ENCODE measurements around the gene CENPT. TPM values are rescaled to one million over a fixed set of nuclear protein-coding genes. Genes with fewer than 3 reads are reported as not detected.

The CENPT gene
- total and polyA plus RNA-seq, 2 of the 13 experiments (the other 11 are each of a cell fraction or from before 2014, with no cell fraction given), result 40.9 to 43.3 TPM

DNA sequence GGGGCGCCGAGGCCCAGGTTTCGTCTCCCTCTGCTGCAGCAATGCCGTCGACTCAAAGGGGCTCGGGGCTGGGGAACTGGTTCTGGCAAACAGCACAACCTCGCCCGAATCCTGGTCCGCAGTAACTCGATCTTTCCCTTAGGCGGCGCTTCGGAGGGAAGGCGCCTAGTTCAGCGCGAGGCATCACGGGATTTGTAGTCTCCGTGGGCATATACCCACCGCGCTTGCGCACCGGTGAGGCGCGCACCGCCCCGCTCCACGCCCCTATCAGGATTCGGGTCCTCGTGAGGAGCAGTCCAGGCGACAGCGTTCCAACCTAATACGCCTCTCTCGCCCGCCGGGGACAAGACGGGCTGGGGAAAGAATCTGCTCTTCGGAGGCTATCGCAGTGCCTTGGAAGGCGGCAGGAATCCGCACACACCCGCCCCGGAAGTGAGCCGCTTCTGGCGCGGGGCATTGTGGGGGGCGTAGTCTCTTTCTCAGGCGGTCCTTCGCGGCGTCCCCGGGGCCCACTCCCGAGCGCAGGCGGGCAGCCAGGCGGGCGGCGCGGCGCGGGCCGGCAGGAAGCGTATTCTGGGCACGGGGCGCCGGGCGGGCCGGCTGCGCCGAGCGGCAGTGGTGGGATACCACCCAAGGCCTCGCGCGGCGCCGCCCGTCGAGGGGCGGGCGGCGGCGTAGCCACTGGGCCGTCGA lies 5.5 kb downstream of the CENPT start, which contains the start of gene THAP11 (continued):
- TF ChIP-seq, protein P1, sequence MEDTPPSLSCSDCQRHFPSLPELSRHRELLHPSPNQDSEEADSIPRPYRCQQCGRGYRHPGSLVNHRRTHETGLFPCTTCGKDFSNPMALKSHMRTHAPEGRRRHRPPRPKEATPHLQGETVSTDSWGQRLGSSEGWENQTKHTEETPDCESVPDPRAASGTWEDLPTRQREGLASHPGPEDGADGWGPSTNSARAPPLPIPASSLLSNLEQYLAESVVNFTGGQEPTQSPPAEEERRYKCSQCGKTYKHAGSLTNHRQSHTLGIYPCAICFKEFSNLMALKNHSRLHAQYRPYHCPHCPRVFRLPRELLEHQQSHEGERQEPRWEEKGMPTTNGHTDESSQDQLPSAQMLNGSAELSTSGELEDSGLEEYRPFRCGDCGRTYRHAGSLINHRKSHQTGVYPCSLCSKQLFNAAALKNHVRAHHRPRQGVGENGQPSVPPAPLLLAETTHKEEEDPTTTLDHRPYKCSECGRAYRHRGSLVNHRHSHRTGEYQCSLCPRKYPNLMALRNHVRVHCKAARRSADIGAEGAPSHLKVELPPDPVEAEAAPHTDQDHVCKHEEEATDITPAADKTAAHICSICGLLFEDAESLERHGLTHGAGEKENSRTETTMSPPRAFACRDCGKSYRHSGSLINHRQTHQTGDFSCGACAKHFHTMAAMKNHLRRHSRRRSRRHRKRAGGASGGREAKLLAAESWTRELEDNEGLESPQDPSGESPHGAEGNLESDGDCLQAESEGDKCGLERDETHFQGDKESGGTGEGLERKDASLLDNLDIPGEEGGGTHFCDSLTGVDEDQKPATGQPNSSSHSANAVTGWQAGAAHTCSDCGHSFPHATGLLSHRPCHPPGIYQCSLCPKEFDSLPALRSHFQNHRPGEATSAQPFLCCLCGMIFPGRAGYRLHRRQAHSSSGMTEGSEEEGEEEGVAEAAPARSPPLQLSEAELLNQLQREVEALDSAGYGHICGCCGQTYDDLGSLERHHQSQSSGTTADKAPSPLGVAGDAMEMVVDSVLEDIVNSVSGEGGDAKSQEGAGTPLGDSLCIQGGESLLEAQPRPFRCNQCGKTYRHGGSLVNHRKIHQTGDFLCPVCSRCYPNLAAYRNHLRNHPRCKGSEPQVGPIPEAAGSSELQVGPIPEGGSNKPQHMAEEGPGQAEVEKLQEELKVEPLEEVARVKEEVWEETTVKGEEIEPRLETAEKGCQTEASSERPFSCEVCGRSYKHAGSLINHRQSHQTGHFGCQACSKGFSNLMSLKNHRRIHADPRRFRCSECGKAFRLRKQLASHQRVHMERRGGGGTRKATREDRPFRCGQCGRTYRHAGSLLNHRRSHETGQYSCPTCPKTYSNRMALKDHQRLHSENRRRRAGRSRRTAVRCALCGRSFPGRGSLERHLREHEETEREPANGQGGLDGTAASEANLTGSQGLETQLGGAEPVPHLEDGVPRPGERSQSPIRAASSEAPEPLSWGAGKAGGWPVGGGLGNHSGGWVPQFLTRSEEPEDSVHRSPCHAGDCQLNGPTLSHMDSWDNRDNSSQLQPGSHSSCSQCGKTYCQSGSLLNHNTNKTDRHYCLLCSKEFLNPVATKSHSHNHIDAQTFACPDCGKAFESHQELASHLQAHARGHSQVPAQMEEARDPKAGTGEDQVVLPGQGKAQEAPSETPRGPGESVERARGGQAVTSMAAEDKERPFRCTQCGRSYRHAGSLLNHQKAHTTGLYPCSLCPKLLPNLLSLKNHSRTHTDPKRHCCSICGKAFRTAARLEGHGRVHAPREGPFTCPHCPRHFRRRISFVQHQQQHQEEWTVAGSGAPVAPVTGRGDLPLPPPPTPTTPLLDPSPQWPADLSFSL (CRISPR knock-in tag; IDR thresholded peaks at IDR 0.05), result 0 out of 2 replicates have a peak, but pooled peaks have one; percentile 6
- no peak for TF ChIP-seq ZNF253 (CRISPR knock-in tag; IDR thresholded peaks at IDR 0.05; ENCODE audit: borderline replicate concordance)
- TF ChIP-seq ZNF773 (CRISPR knock-in tag; IDR thresholded peaks at IDR 0.05; ENCODE audit: borderline replicate concordance), result no peak
- TF ChIP-seq CBX1 (IDR thresholded peaks at IDR 0.05; ENCODE audit: low read depth), result peak; percentile 19
- TF ChIP-seq, protein P2, sequence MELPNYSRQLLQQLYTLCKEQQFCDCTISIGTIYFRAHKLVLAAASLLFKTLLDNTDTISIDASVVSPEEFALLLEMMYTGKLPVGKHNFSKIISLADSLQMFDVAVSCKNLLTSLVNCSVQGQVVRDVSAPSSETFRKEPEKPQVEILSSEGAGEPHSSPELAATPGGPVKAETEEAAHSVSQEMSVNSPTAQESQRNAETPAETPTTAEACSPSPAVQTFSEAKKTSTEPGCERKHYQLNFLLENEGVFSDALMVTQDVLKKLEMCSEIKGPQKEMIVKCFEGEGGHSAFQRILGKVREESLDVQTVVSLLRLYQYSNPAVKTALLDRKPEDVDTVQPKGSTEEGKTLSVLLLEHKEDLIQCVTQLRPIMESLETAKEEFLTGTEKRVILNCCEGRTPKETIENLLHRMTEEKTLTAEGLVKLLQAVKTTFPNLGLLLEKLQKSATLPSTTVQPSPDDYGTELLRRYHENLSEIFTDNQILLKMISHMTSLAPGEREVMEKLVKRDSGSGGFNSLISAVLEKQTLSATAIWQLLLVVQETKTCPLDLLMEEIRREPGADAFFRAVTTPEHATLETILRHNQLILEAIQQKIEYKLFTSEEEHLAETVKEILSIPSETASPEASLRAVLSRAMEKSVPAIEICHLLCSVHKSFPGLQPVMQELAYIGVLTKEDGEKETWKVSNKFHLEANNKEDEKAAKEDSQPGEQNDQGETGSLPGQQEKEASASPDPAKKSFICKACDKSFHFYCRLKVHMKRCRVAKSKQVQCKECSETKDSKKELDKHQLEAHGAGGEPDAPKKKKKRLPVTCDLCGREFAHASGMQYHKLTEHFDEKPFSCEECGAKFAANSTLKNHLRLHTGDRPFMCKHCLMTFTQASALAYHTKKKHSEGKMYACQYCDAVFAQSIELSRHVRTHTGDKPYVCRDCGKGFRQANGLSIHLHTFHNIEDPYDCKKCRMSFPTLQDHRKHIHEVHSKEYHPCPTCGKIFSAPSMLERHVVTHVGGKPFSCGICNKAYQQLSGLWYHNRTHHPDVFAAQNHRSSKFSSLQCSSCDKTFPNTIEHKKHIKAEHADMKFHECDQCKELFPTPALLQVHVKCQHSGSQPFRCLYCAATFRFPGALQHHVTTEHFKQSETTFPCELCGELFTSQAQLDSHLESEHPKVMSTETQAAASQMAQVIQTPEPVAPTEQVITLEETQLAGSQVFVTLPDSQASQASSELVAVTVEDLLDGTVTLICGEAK (IDR thresholded peaks at IDR 0.05), result no peak
- TF ChIP-seq, protein P2 (CRISPR knock-in tag; IDR thresholded peaks at IDR 0.05), result peak; percentile 18; the same call in 1 of the 2 replicates
- TF ChIP-seq EP300 (IDR thresholded peaks at IDR 0.05; ENCODE audit: low read depth in 2 of 2, low read length in 2 of 2), result 0 out of 4 replicates have a peak, but pooled peaks of 1 of the 2 experiments have one; percentile 2
- no peak for TF ChIP-seq EP300 (CRISPR knock-in tag; IDR thresholded peaks at IDR 0.05; ENCODE audit: borderline replicate concordance)
- TF ChIP-seq MIXL1 (CRISPR knock-in tag; IDR thresholded peaks at IDR 0.05), result peak; percentile 81
- TF ChIP-seq ZNF24 (IDR thresholded peaks at IDR 0.05), result no peak
